ENCODE results near the gene CNPPD1. TPM values are rescaled to one million over a fixed set of nuclear protein-coding genes. Genes with fewer than 3 reads are reported as not detected.

The CNPPD1 gene
- total RNA-seq, 1 donor from 2014 or later = 82.8 TPM

DNA sequence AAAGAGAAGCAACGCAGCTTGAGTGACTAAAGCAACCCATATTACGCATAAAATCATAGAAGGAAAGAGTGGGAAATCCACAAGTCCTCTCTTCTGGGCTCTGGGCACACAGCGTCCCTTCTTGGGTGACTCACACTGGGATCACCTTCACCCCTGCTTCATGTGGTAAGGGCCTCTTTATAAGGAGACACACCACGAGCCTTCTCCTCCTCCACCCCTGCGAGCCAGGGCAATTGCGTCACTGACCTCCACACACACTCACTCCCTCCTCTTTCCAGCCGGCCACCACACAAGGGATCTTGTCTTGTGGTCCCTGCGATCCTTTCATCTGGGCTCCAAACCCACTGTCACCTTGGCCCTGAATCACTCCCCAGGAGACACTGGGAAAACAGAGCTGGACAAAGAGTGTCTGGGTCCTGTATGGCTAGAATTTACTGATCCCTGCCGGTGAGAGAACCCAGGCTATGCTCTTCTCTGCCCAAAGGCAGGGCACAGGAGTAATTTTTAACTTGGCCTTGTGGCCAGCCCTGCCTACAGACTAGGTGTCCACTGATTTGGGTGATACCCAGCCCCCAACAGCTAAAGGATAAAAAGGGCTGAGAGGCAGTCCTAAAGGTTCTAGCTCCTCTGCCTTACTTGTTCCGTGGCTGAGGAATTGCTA is 51.4 kb downstream of the CNPPD1 start:
- intact Hi-C loops (cut with micrococcal nuclease) = no loop called here

DNA sequence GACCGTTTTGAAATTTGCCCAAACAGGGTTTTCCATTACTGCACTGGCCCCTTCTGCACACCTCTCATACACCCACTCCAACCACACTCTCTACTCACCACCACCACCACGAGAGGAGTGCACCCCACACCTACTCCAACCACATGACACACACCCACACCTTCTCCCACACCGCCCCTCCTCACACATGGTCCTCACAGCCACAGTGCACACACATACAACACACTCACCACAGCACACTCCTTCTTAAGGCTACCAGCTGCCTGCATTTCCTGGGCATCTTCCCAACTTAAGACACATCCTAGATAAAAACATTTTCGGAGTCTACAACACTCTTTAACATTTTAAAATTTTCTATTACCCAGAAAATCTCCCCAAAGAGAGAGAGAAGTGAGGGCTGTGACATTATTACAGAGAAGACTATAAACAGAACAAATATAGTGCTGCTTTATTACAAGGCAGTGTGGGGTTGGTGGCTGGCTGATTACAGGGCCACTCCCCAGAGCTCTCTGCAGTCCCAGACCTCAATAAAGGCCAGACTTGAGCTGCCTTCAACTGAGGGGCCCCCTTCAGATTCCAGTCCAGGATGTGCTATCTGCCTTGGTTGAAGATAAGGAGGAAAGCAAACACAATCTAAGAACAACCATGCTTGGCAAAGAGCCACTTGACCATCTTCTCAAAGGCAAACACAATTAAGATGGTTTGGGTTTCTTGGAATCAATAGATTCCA is 52.2 kb downstream of the CNPPD1 start:
- intact Hi-C loops (cut with micrococcal nuclease) = no loop called here

DNA sequence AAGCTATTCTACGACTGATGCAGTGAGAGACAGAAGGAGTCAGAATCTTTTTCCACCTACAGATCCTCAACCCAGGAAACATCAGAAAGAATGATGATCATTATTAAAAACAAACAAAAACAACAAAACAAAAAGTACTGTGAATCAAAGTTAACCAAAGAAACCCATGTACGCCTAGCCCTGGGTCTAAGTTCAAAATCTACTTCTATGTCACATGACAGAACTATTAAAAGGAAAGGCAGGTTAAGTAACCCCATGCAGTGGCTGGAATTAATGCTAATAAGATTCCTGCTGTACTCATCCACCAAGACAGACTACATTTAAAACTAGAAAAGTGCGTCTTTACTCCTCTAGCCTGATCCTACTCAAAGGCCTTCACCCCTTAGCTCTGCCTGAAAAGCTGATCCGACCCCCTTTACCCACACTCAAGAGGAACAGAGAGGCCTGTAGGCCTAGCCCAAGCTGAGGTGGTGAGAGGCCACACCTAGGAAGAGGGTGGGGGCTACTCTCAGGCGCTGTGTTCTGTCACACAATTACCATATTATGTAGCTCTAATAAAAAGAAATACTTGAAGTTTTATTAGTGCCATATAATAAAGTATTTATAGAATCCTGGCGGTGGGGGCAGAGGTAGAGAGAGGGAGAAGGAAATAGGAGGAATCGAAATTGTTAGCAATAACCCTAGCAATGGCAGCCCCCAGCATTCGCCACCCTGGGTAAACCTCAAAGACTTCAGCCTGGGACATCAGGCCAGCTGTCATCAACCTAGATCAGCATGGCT is 53.2 kb downstream of the CNPPD1 start:
- intact Hi-C loops (cut with micrococcal nuclease) = no loop called here

DNA sequence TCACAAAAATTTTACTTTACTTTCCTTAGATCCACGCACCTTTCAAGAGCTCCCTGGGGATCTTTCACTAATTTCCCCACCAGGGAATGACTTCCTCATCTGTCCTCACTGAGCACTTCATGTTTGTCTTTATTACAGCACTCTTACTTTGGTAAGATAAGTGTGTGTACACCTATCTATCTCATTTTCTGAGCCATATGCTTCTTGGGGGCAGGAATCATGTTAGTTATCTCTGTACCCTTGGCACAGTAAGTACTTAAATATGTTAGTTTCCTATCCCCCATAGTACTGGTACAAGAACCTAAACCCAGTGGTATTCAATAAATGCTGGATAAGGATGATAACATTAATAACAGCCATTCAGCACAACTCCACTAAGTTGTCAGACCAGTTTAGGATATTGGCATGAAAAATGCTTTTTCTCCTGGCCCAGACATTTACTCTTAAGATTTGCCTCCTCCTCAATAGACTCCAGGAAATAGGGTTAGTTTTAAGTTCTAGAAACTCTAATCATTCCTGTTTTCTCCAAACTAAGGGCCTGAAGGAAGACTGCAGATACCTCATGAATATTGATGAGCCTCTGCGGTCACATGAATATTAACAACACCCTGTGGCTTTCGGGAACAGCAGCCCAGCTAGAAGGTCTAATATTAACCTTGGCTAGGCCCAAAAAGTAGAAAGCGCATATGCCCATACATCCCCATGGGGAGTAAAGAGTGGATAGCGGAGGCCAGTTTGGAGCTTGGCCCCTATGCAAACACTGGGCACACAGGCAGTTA is 54.3 kb downstream of the CNPPD1 start:
- intact Hi-C loops (cut with micrococcal nuclease) = no loop called here

Other genes with a start within 250 kb of the CNPPD1 start
- gene CDK5R2, start 217.3 kb downstream of the CNPPD1 start, total RNA-seq = not detected in 2 replicates
- gene FEV, start 191.7 kb downstream of the CNPPD1 start, total RNA-seq = not detected in 2 replicates
- gene CRYBA2, start 183.5 kb downstream of the CNPPD1 start, total RNA-seq = not detected in 2 replicates
- gene CFAP65, start 135.4 kb downstream of the CNPPD1 start, total RNA-seq = not detected in 2 replicates
- gene IHH, start 116.0 kb downstream of the CNPPD1 start, total RNA-seq = 0.17 TPM in 1 of 2 replicates, not detected in the other
- gene NHEJ1, start 16.1 kb downstream of the CNPPD1 start, total RNA-seq = 17.1 and 20.4 TPM in 2 replicates
- 1.8 and 2.5 TPM in 2 replicates for gene SLC23A3, start 6.9 kb downstream of the CNPPD1 start, total RNA-seq
- 84.1 and 94.7 TPM in 2 replicates for gene RETREG2, start 1.4 kb upstream of the CNPPD1 start, total RNA-seq
- gene ZFAND2B, start 29.9 kb upstream of the CNPPD1 start, total RNA-seq = 44.2 and 56.1 TPM in 2 replicates
- 22.7 and 25.5 TPM in 2 replicates for gene ABCB6, start 42.0 kb upstream of the CNPPD1 start, total RNA-seq
- gene ATG9A, start 52.7 kb upstream of the CNPPD1 start, total RNA-seq = 52.7 and 63.0 TPM in 2 replicates
- gene ANKZF1, start 52.9 kb upstream of the CNPPD1 start, total RNA-seq = 91.4 and 91.9 TPM in 2 replicates
- 5.3 and 5.4 TPM in 2 replicates for gene GLB1L, start 68.5 kb upstream of the CNPPD1 start, total RNA-seq
- 32.3 and 34.2 TPM in 2 replicates for gene STK16, start 68.6 kb upstream of the CNPPD1 start, total RNA-seq
- 0.17 TPM in 1 of 2 replicates, not detected in the other for gene TUBA4B, start 76.3 kb upstream of the CNPPD1 start, total RNA-seq
- gene TUBA4A, start 77.0 kb upstream of the CNPPD1 start, total RNA-seq = 290 and 312 TPM in 2 replicates
- 46.7 and 53.0 TPM in 2 replicates for gene DNAJB2, start 102.4 kb upstream of the CNPPD1 start, total RNA-seq
- gene PTPRN, start 132.5 kb upstream of the CNPPD1 start, total RNA-seq = not detected in 2 replicates
- not detected in 2 replicates for gene RESP18, start 155.8 kb upstream of the CNPPD1 start, total RNA-seq
- 78.3 and 81.0 TPM in 2 replicates for gene DNPEP, start 211.0 kb upstream of the CNPPD1 start, total RNA-seq
- not detected in 2 replicates for gene DES, start 241.5 kb upstream of the CNPPD1 start, total RNA-seq

Measured in T-helper 1 cell treated with Interleukin-12 subunit alpha and Interleukin-12 subunit beta and Interleukin-4 antibody, amounts not matched to agents 30 ng/mL and 1 ng/mL, for 36 hours (primary cell).